ENCODE data around the gene PRAMEF18.
"Not testable (repeated sequence)": the region's sequence is repeated elsewhere in the genome, so short reads cannot be mapped to it uniquely, and the experiment has no call there.

The PRAMEF18 gene

DNA sequence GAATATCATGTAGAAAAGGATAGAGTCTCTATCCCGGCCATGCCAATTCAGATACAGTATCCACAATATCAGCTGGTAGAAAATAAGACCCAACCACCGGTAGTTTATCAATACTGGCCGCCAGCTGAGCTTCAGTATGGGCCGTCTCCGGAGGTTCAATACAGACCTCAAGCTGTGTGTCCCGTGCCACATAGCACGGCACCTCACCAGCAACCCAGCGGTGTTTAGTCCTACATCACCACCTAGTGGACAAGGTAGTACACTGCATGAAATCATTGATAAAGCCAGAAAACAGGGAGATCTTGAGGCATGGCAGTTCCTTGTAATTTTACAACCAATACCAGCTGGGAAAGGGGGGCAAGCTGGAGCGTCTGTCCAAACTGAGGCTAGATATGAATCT lies 17.2 kb downstream of the PRAMEF18 start:
- H3K36me3 ChIP-seq (ENCODE audit: control insufficient read depth, insufficient read depth, low read length); H3K4me2 ChIP-seq (ENCODE audit: low read length); H3K27ac ChIP-seq; H3K4me3 ChIP-seq (ENCODE audit: low read depth, low read length); H3K79me2 ChIP-seq; H3K9ac ChIP-seq; H3K27me3 ChIP-seq (ENCODE audit: control insufficient read depth, insufficient read depth, low read length); H3K4me1 ChIP-seq; H3K9me3 ChIP-seq (ENCODE audit: control insufficient read depth, low read length); H2AFZ ChIP-seq: not testable (repeated sequence)

DNA sequence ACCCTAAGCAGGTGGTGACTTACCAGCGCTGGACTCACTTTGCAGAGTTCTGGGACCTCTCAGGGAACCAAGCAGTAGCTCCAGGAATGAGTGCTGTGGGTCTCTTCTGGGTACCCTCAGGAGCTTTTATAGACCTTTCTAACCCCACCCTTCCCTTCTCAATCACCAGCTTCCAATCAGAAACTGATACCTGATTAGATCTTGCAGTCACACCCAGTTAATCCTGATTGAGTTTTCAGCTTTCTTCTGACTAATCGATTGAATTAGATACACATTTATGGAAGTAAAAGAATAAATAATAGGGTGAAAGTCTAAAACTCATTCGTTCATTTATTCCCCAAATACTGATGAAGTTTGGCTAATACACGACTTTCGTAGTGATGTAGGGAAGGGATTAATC lies 24.6 kb downstream of the PRAMEF18 start, which contains the start of gene PRAMEF13:
PRAMEF13 (minus strand) TSS at position 101 of the 400 bp plus-strand sequence. CDS start 1,820 bp downstream, outside the sequence.
- H3K9me3 ChIP-seq (ENCODE audit: control insufficient read depth, low read length); H3K27ac ChIP-seq; H2AFZ ChIP-seq; H3K4me1 ChIP-seq; H3K4me2 ChIP-seq (ENCODE audit: low read length); H3K4me3 ChIP-seq (ENCODE audit: low read depth, low read length); H3K79me2 ChIP-seq; H3K36me3 ChIP-seq (ENCODE audit: control insufficient read depth, insufficient read depth, low read length); H3K9ac ChIP-seq; H3K27me3 ChIP-seq (ENCODE audit: control insufficient read depth, insufficient read depth, low read length): not testable (repeated sequence)

All from parathyroid adenoma (tissue), 2 donors.